SW480 (cell line): ENCODE measurements around the gene MTARC1.

Experiments used
- DNase-seq: peaks from one replicate; pipeline ENCODE4 v3.0.0-alpha.2; 2016; ENCODE audit warnings: low spot score

The MTARC1 gene

GRCh38 chr1:220786337-220787068 is at the start of gene MTARC1:
TSS of gene MTARC1 (plus strand) at chr1:220786913. CDS start at chr1:220786945, 32 bp downstream.
- DNase-seq = peak; percentile 57

DNA sequence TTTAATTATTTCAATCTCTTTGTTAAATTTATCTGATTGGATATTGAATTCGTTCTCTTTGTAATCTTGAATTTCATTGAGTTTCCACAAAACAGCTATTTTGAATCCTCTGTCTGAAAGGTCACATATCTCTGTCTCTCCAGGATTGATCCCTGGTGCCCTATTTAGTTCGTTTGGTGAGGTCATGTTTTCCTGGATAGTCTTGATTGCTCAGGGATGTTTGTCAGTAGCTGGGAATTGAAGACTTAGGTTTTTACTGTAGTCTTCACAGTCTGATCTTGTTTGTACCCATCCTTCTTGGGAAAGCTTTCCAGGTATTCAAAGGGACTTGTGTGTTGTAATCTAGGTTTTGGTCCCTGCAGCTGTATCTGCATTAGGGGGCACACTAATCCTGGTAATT is 45.4 kb upstream of the MTARC1 start:
- DNase-seq = no peak

GRCh38 chr1:220741825-220742224 is 44.9 kb upstream of the MTARC1 start:
- DNase-seq = no peak

GRCh38 chr1:220742520-220742919 is 44.2 kb upstream of the MTARC1 start:
- DNase-seq = no peak

DNA sequence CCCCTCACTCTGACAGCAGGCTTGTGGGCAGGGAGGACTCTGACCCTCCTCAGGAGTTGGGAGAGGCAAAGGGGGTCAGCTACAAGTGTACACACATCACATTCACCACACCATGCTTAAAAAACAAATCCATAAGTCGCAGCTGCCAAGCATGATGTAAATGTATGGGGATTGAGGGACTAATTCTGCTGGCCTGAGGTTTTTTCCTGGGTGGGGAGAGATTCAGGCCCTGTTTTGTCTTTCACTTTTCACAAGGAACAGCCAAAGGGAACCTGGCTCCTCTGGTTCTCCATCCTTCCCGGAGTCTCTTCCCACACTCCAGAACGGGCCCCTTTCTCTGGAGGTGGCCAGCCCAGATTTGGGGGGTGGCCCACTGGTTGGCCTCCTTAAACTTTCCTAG is 39.9 kb upstream of the MTARC1 start:
- DNase-seq = no peak

- no peak for DNase-seq
Measured at GRCh38 chr1:220747437-220748088, 39.1 kb upstream of the MTARC1 start.

- DNase-seq = peak; percentile 82
Measured at GRCh38 chr1:220748089-220748934, 38.4 kb upstream of the MTARC1 start, which contains the start of gene MTARC2. TSS of gene MTARC2 (plus strand) at chr1:220748322. CDS start at chr1:220748532, 210 bp downstream.

GRCh38 chr1:220748936-220749335 is 37.8 kb upstream of the MTARC1 start:
- DNase-seq = no peak

DNA sequence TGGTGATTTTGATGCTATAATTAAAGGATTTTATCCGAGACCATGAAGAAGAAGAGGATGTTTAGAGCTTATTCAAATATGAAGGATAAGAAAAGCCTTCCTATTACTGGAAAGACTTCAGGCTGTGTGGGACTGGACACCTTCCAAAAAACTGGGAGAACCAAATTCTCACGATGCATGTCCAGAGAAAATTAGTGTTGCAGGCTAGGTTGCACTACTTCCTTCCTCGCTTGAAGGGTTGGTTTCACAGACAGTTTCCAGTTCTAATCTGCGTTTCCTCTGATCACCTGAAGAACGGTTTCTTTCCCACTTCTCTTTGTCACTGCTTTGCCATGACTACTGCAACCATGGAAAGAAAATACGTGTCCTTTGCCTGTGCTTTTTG is 36.6 kb upstream of the MTARC1 start:
- no peak for DNase-seq

DNA sequence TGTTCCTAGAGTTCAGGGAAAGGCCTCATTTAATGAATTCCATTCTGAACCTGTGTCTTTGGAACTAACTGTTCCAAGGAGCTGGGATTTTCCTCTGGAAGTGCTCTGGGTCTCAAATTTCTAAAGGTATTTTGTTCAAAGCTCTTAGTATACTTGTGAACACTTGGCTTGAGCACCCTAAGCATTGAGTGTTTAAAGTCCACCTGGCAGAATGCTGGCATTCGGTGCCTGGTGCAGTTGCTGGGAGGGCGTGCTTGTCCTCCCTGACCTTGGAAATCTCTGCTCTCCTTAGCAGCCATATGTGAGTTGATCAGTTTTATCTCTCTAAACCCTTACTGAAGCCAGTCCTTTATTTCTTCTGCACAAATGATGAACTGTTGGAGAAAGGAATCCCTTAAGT is 35.6 kb upstream of the MTARC1 start:
- no peak for DNase-seq

GRCh38 chr1:220754212-220754917 is 32.3 kb upstream of the MTARC1 start:
- no peak for DNase-seq

- DNase-seq = no peak
Measured at GRCh38 chr1:220754918-220755295, 31.8 kb upstream of the MTARC1 start.

DNA sequence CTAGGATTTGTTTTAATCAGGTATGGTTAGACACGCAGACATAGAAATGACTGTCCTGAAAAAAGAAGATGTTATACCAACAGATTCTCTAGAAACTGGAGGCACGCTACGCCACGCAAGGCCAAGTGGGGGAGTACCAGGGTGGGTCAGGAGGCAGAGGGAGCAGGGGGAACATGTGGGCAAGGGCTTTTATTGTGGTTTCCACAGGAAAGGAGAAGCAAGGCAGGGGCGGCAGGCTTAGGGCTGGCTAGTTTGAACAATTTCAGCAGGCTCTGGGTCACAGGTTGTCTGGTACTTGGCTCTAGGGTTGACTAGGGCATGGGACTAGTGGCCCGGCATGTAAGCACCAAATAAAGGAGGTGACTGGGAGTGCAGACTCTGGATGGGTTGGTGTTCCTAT is 31.4 kb upstream of the MTARC1 start:
- DNase-seq = no peak

DNA sequence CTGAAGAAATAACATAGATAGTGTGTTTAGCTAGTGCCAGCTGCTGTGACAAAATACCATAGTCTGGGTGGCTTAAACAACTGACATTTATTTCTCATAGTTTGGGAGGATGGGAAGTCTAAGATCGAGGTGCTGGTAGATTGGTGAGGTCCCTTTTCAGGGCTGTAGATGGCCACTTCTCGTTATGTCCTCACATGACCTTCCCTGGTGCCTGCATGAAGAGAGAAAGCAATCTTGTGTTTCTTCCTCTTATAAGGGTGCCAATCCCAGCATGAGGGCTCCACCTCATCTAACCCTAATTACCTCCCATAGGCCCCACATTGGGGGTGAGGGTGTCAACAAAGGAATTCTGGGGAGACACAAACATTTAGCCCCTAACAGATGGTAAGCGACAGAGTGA is 29.3 kb upstream of the MTARC1 start:
- DNase-seq = no peak

DNA sequence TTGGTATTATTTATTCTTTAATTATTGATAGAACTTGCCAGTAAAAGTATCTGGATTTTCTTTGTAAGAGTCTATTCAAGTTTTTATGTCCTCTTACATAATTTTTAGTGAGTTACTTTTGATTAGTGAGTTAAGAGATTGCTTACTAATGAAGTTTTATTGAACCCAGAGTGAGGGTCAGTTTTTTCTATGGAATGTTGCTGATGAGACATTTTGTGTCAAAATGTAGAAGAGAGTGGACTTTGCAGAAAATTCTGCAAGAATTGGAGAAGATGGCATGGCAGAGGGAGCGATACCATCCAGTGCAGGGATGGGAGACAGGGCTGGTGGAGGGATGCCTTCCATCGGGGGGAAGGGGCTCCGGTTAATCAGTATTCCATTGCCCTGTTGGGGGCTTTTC is 27.6 kb upstream of the MTARC1 start:
- no peak for DNase-seq

- DNase-seq = no peak
Measured at GRCh38 chr1:220761688-220762427, 24.9 kb upstream of the MTARC1 start.

DNA sequence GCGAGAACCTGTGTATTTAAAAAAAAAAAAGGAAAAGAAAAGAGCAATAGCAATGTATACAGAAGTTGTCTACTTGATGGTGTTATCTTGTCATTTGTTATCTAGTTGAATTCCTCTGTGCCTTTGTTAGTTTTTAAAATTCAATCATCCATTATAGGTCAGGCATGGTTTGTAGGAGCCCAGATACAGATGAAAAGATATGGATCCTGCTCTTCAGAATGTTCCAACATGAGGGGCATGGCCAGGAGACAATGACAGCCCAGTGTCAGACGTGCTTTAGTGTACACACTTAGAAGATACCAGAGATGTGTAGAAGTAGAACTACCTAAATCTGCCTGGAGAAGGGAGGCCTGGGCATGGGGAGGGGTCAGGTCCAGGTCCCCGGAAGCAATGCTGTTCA is 22.0 kb upstream of the MTARC1 start:
- no peak for DNase-seq

- no peak for DNase-seq
Measured at GRCh38 chr1:220767312-220768125, 19.2 kb upstream of the MTARC1 start.

- no peak for DNase-seq
Measured at GRCh38 chr1:220768126-220768601, 18.5 kb upstream of the MTARC1 start.

DNA sequence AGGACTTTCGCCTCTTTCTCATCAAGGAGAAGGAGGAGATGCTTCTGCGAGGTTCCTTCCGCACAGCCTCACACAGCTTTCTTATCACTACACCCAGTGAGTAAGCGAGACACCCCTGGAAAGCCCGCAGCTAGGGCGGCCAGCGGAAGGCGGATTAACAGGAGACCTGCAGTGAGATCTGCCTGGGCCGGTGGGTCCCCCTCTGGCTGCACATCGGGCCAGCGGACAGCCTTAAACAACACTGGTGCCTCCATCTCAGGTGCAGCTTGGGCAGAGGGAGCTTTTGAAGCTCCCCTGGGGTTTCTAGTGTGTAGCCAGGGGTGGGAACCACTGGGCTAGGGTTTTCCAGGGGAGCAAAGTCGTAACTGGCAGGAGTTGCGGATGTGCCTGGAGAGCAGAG is 17.5 kb upstream of the MTARC1 start:
- no peak for DNase-seq
